H1 (cell line): Measurements from ENCODE around the gene ABHD17B. TPM values are rescaled to one million over a fixed set of nuclear protein-coding genes. Genes with fewer than 3 reads are reported as not detected.

Experiments used
- ATF2 ChIP-seq: IDR thresholded peaks from 2 replicates; pipeline ENCODE4 v1.6.1; 2012; ENCODE audit warnings: low read length, inconsistent platforms
- BRCA1 ChIP-seq: IDR thresholded peaks from 2 replicates; pipeline ENCODE4 v1.6.1; 2012; ENCODE audit warnings: low read depth, low read length, improper control_type of control experiment
- HDAC2 ChIP-seq, 2 experiments: fragments of 300-600 bp in 1 of 2; sonication (generic) in 1 of 2; IDR thresholded peaks; 2 replicates each; pipeline ENCODE4 v1.6.1; 2011 to 2012; ENCODE audit warnings: low read depth in 2 of 2, low read length in 2 of 2, mild to moderate bottlenecking in 2 of 2, moderate library complexity in 2 of 2, borderline replicate concordance in 1 of 2, inconsistent platforms in 1 of 2
- JUND ChIP-seq: IDR thresholded peaks from 2 replicates; pipeline ENCODE4 v1.6.1; 2011; ENCODE audit warnings: mild to moderate bottlenecking, improper control_type of control experiment, low read length
- RFX5 ChIP-seq: IDR thresholded peaks from 2 replicates; pipeline ENCODE4 v1.6.1; 2011; ENCODE audit warnings: low read depth, low read length, improper control_type of control experiment, borderline replicate concordance
- SP4 ChIP-seq: IDR thresholded peaks from 2 replicates; pipeline ENCODE4 v1.6.1; 2012; ENCODE audit warnings: low read length, inconsistent platforms
- YY1 ChIP-seq: IDR thresholded peaks from 2 replicates; pipeline ENCODE4 v1.6.1; 2011; ENCODE audit warnings: low read depth, mild to moderate bottlenecking, low read length
- ZNF274 ChIP-seq: IDR thresholded peaks from 2 replicates; pipeline ENCODE4 v1.7.0; 2012; ENCODE audit warnings: low read length, borderline replicate concordance; ENCODE audit errors: extremely low read depth
- polyA plus RNA-seq, 7 experiments: library from polyadenylated mRNA; depleted of rRNA in 3 of 7; stranded (reverse) in 5 of 7; unstranded in 2 of 7; fragments of >200 nt in 5 of 7; fragments of 200-250 nt in 2 of 7; gene quantifications; 1 replicate in 5 of 7; 2 replicates in 1 of 7; 4 replicates in 1 of 7; pipeline versions ENCODE4 v1.2.1 to v1.2.3, GENCODE V29; 2011 to 2013; ENCODE audit warnings: missing spikeins in 2 of 7, mixed read lengths in 2 of 7
- total RNA-seq: library from RNA; stranded (reverse); fragmentation: NEBNext Ultra II Directional; extraction: Animal tissue kit (Norgen Biotek cat#: 25700); gene quantifications from 2 replicates; pipeline ENCODE4 v1.2.1, GENCODE V29; 2021

The ABHD17B gene
- total and polyA plus RNA-seq, 2 of the 8 experiments (the other 6 are each of a cell fraction or from before 2014, with no cell fraction given) = 37.2 to 60.8 TPM

GRCh38 chr9:71937070-71937625 lies 26.2 kb upstream of the ABHD17B start (continued):
- no peak for TF ChIP-seq ATF2
- TF ChIP-seq YY1 = no peak
- no peak for TF ChIP-seq ZNF274
- TF ChIP-seq HDAC2 (IDR thresholded peaks at IDR 0.05; ENCODE audit: borderline replicate concordance in 1 of 2, low read depth in 2 of 2, low read length in 2 of 2) = no peak
- no peak for TF ChIP-seq RFX5
- no peak for TF ChIP-seq JUND
- TF ChIP-seq BRCA1 = no peak
- TF ChIP-seq SP4 = no peak
